ENCODE results near the gene FBXL7.

DNA sequence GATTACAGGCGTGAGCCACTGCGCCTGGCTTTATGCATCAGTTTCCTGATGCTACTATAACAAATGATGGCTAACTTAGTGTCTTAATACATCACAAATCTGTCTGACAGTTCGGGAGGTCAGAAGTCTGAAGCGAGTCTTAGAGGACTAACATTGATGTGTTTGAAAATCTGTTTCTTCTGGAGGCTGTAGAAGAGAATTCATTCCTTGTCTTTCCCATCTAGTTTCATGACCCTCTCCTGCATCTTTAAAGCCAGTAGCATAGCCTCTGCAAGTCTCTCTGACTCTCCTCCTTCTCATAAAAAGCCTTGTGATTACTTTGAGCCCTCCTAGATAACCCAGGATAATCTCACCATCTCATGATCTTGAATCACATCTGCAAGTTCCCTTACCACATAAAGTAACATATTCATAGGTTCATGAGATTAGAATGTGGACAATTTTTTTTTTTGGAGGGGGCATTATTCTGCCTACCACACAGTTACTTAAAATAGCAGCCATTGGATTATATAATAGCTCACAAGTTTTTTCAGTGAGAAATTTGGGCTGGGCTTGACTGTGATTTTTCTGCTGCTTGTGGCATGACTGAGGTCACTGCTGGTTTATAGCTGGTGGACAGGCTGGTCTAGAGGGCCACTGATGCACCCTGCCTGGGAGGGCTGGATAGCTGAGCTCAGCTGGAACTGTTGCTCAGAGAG is 134.8 kb downstream of the FBXL7 start:
- TF ChIP-seq POLR2AphosphoS5 (IDR thresholded peaks at IDR 0.05; ENCODE audit: low read depth, low read length) = no peak
- TF ChIP-seq, protein P1, sequence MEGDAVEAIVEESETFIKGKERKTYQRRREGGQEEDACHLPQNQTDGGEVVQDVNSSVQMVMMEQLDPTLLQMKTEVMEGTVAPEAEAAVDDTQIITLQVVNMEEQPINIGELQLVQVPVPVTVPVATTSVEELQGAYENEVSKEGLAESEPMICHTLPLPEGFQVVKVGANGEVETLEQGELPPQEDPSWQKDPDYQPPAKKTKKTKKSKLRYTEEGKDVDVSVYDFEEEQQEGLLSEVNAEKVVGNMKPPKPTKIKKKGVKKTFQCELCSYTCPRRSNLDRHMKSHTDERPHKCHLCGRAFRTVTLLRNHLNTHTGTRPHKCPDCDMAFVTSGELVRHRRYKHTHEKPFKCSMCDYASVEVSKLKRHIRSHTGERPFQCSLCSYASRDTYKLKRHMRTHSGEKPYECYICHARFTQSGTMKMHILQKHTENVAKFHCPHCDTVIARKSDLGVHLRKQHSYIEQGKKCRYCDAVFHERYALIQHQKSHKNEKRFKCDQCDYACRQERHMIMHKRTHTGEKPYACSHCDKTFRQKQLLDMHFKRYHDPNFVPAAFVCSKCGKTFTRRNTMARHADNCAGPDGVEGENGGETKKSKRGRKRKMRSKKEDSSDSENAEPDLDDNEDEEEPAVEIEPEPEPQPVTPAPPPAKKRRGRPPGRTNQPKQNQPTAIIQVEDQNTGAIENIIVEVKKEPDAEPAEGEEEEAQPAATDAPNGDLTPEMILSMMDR (IDR thresholded peaks at IDR 0.05) = no peak
- TF ChIP-seq REST (IDR thresholded peaks at IDR 0.05; ENCODE audit: insufficient read depth in 1 of 2, low read depth in 2 of 2, low read length in 1 of 2) = no peak

Measured in Panc1 (cell line).